Glomerular visceral epithelial cell (primary cell): ENCODE measurements around the gene LORICRIN.

Source experiments
- DNase-seq: peaks from one replicate; pipeline ENCODE4 v3.0.0-alpha.2; 2016; ENCODE audit errors: extremely low spot score

Gene LORICRIN

DNA sequence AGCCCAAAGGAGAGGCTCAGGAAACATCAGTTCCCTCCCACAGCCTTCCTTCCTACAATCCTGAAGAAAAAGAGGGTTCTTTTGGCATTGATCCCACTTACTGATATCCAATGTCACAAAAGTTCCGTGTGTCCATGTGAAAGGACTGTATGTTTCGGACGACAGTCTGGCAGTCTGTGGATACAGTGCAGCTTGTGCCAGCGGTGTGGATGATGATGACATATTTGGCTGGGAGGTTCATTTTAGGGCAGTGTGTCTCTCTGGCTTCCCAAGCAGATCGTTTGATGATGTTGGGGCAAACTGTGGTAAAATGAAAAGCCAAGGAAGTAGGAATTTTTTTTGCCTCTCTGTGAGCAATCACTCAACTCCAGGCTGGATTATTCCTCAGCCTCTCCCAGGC lies 42.8 kb downstream of the LORICRIN start:
- DNase-seq = no peak

DNA sequence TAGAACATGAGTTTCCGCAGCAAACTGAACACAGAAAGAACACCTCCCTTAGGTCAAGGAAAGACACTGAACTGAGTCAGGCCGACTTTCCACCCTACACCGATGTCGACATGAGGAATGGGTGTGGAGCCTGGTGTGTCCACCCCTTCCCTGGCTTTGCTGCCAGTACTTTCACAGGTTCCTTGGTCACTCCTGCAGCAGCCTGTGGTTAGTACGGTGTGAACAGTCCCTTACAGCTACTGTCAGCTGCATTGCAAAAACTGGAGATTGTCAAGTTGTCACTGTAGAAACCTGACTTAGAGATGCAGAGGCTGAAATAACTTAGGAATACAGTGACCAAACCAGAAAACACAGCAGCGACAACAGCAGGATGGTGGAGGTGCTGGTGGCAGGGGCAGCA lies 46.2 kb downstream of the LORICRIN start:
- no peak for DNase-seq

DNA sequence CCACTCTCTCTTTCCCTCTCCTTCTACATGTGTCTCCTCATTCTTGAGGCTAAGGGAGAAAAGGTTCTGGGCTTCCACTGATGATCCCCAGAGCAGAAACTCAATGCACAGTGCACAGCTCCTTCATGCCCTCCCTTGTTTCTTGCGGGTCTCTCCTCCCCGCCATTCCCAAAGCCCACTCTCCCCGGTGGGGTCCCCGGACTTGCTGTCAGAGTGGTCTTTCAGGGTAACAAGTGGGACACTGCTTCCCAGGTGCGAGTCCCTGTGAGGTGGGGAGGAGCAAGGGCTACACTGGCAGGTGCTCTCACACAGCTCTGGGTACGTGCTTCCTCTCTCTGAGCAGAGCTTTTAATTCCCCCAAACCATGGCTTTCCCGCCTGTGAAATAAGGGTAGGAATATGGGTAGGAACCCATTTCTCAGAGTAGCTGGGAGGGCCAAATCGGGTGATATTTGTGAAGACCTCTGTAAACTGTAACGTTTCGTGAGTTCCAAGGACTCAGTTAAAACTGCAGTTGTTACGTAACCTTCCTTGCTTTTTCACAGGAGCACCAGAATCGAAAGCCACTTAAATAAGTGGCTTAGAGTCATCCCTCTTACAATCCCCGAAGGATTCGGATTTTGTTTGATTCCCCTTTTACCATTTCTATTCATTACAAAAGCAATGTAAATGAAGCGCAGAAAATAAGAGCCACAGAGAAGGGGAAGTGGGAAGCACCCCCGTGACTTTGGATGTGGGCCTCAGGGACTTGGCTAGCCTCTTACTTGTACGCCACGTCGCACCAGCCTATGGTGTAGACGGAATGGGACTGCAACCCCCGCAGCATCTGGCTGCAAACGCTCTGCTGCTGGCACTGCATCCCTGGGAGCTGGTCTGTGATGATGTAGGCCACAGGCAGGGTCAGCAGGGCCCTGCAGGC lies 47.1 kb downstream of the LORICRIN start:
- no peak for DNase-seq

DNA sequence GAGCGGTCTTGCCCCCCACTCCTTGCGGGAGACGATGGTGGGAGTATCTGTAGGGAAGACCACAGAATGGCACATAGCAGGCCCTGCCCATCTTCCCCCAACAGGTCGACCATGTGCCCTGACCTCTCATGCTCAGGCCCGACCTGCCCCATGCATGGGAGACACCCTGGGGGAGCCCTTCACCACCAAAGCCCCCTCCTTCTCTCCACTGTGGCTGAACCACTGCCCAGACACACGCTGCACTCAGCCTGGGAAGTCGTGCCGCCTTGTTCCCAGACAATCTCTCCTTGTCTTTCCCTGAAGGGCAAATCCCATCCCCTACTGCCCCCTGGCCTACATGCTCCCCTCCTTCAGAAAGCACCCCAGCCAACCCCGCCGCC lies 47.7 kb downstream of the LORICRIN start:
- DNase-seq = no peak

DNA sequence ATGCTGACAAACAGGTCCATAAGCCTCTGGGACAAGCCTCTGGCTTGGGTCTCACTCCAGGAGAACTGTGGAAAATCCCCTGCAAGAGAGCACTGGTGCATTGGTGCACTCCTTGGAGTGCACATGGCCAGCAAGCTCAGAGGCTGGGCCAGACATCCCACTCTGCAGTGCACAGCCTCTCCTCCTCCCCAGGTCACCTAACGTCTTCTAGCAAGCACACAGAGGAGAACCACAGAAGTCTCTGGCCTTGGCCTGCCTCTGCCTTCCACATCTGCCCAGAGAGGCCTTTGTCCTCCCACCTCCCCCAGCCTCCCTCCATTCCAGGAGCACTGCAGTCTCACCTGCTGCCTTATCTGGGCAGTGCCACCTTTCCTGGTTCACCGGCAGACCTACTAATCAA lies 49.1 kb downstream of the LORICRIN start:
- DNase-seq = no peak

DNA sequence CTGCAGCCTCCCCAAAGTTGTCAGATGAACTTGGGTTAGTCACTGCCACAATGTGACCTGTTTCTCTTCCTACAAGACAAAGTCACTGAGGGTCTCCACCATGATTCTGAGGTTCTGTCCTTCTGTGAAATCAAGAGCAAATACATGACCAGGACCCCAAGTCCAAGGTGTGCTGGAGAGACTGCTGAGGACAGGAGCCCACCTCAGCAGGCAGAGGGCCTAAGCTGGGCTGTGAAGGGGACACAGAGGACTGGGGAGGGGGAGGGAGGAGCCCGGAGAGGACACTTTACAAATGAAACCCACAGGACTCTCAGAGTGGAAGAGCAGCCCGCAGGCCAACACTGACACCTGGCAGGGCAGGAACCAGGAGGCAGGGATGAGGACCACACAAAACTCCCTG lies 50.0 kb downstream of the LORICRIN start:
- DNase-seq = no peak

DNA sequence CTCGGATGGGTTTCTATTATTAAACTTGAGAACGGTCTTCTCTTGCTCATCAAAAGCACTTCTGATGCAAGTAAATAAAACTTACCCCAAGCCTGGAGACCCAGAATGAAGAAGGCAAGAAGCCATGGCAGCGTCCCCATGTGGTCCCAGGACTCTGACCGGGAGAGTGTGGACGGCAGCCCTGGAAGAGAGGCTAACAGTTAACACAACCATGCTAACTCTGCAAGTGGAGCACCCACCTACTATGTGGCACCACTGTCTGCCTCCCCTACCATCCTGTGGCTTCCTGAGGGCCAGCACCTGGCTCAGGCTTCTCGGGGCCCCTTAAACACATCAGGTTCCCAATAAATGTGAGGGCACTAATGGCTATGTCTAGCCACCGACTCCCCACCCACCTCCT lies 51.0 kb downstream of the LORICRIN start:
- no peak for DNase-seq
